Measurements from ENCODE around the gene SLC16A9. TPM values are rescaled to one million over a fixed set of nuclear protein-coding genes. Genes with fewer than 3 reads are reported as not detected.

Gene SLC16A9
- total RNA-seq, 1 donor from 2014 or later, result 1.5 TPM

DNA sequence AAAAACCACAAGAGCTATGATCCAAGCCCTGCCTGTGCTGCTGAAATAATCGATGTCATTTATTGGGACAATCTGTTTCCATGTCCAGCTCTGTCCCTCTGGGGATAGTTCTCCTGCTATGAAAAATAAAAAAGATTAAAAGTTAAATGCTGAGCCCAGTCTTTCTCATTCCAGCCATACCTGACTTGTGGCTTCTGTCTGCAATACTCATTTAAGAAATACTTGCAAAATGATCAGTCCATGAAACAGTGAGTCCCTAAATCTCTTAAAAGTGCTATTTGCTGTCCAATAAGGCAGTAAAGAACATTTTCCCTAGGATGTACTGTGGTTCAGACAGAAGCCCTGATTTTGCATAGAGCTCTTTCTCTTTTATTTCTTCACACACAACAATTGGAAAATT lies 91.7 kb downstream of the SLC16A9 start:
- no peak for DNase-seq (ENCODE audit: low spot score)
- intact Hi-C loops (cut with DNase I), result loop anchor here (10.0 kb wide), 1 partner anchor 663 kb away; no protein-coding TSS in a partner anchor

DNA sequence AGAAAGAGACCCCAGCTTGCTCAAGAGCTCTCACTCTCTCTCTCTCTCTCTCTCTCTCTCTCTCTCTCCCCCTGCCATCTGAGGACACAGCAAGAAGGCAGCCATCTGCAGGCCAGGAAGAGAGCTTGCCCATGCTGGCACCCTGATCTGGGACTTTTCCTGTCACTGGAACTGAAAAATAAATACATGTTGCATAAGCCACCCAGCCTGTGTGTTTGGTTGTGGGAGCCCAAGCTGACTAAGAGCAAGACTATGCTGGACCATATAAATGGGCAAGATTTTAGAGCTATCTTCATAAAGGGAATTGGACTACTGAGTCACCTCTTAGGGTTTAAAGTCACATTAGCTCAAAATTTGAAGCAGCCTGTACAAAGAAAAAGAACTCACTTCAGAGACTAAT lies 98.6 kb downstream of the SLC16A9 start:
- no peak for DNase-seq (ENCODE audit: low spot score)
- intact Hi-C loops (cut with DNase I), result loop anchor here (10.0 kb wide), 1 partner anchor 656 kb away; no protein-coding TSS in a partner anchor

DNA sequence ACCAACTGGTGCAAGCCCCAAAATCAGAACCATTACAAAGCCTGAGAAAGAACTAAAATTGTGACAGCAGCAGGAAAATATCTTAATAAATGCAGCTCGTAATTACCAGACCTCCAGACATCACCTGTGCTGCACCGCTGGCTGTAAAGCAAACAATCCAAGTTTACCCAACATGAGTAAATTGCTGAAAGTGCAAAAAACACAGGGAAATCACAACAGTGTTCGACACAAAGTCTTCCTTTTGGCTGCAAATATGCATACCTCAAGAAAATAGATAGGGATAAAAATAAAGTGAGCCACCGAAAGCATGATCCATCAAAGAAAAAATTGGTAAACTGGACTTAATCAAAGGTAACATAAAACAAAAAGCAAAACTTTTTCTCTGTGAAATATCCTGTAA lies 101.7 kb downstream of the SLC16A9 start:
- DNase-seq (ENCODE audit: low spot score), result no peak
- intact Hi-C loops (cut with DNase I), result no loop called here

DNA sequence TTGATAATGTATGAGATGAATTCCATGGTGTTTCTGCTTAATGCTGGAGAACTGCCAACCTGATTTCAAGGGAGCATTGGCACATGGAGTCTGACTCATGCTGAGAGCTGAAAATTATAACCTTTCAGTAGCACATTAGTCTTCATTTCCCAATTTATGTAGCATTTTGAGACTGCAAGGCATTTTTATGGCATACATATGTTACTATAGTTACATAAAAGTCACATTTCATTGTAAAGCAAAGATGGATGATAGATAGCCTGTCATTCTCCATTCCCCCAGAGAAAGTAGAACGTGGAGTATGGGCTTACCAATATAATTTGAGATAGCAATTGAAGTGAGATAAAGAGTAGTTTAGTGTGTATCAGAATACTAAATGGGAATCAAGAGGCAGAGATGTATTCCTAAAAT lies 103.1 kb downstream of the SLC16A9 start:
- intact Hi-C loops (cut with DNase I), result no loop called here

DNA sequence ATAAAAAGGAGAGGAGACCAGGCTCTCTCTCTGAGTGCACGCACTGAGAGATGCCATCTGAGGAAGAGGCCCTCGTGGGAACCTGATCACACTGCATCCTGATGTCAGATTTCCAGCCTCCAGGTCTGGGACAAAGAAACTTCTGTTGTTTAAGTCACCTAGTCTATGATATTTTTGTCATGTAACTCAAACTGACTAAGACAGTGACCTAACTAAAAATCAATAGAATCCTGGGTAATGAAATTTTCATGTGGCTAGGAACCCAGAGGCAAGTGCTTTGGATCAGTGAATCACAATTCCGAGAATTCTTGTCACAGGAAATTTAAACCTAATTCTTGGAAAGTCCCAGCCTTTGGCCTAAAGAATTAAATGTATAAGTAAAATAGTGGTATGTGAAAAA lies 107.7 kb downstream of the SLC16A9 start:
- intact Hi-C loops (cut with DNase I), result no loop called here
- no peak for DNase-seq (ENCODE audit: low spot score)

More for the DNA sequence above, 103.1 kb downstream of the SLC16A9 start:
- no peak for DNase-seq (ENCODE audit: low spot score)

Other genes with a start within 250 kb of the SLC16A9 start
- not detected for gene MRLN, start 43.6 kb upstream of the SLC16A9 start, total RNA-seq
- 20.0 TPM for gene CCDC6, start 196.7 kb upstream of the SLC16A9 start, total RNA-seq

Data from cardiac septum (tissue), 1 donor.